GM12874 (cell line): Measurements from ENCODE around the gene L3MBTL4.

ENCODE experiments used
- TF ChIP-seq, protein P1 (sequence below): IDR thresholded peaks from 2 replicates; pipeline ENCODE4 v1.5.1; 2011; ENCODE audit warnings: low read depth, mild to moderate bottlenecking, control low read depth, low read length, moderate library complexity; ENCODE audit not compliant: insufficient read depth

Gene L3MBTL4

DNA sequence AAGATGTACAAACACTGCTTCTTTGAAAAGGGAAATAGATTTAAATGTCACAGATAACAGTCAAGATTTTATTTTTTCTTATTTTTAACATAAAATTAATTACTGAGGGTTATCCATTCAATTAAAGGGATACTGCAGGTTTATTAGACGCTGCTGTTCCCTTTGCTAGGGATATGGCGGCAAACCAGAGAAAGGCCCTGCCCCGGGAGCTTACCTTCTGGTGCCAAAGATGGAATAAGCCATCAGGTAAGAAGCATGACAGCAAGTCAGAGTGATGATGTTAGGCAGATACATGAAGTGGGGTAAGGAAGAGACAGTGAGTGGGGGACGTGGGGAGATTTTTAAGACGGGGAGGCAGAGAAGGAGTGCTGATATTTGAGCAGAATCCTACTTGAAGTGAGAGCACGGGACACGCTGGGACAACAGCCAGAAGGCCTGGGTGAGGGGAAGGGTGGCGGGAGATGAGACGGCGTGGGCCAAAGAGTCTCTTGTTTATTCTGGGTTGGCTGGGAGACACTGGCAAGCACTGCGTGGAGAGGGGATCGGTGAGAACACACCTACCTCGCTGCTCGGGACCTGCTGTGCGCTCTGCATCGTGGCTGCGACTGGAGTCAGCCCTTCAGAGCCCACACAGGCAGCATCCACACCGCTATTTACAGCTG lies 268.9 kb downstream of the L3MBTL4 start:
- TF ChIP-seq, protein P1, sequence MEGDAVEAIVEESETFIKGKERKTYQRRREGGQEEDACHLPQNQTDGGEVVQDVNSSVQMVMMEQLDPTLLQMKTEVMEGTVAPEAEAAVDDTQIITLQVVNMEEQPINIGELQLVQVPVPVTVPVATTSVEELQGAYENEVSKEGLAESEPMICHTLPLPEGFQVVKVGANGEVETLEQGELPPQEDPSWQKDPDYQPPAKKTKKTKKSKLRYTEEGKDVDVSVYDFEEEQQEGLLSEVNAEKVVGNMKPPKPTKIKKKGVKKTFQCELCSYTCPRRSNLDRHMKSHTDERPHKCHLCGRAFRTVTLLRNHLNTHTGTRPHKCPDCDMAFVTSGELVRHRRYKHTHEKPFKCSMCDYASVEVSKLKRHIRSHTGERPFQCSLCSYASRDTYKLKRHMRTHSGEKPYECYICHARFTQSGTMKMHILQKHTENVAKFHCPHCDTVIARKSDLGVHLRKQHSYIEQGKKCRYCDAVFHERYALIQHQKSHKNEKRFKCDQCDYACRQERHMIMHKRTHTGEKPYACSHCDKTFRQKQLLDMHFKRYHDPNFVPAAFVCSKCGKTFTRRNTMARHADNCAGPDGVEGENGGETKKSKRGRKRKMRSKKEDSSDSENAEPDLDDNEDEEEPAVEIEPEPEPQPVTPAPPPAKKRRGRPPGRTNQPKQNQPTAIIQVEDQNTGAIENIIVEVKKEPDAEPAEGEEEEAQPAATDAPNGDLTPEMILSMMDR: no peak

DNA sequence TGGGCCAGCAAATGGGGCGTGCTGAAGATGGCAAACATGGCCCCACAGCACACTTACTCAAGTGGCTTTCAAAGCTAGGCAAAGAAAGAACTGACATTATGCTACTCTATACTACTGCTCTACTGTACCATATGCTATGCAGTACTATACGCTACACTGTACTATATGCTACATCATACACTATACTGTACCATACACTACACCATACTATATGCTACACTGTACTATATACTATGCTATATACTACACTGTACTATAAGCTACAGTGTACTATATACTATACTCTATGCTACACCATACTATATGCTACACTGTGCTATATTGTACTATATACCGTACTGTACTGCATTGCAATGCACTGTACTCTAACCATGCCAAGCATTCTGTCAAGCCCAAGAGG lies 275.7 kb downstream of the L3MBTL4 start:
- TF ChIP-seq, protein P1: no peak

DNA sequence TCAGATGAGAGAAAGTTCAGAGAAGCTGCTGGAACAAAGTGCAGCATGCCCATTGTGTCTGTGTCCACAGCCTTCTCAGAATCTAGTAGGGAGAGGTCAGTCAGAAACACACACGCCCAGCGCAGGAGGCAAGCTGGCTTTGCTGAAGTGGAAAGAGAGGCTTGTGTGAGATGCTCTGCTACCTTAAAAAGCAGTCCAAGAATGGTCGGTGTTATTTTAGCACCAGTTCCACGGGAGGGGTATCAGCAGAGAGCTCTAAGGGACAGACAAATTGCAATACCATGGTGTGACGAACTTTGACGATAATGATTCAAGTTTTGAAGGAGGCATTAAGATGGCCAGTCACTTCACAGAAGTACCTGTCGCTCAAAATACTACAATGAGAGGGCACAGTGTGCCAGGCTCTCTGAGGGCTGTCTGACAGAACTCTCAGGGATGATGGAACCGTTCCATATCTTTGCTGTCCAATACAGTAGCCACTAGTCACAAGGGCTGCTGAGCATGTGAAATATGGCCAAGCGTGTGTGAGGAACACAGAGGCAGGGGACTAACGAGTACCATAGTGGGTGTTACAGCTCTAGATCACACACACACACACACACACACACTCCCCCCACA lies 281.9 kb downstream of the L3MBTL4 start:
- TF ChIP-seq, protein P1: no peak

DNA sequence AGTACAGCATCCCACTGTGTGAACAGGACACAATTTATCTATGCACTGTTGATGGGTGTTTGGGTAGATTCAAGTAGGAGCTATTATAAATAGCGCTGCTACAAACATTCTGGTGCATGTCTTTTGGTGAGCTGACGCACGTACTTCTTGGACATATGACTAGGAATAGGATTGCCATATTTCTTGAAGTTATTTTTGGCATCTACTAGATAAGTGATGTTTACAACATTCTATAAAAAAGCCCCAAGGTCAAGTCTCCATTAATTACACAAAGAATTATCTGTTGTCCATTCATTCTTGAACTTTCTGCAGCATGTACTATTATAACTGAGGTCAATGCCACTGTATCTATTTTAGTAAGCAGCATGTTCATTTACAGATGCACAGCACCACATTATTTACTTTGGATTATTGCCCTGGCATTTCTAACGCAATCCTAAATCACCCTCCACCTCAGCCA lies 293.9 kb downstream of the L3MBTL4 start:
- TF ChIP-seq, protein P1: no peak

DNA sequence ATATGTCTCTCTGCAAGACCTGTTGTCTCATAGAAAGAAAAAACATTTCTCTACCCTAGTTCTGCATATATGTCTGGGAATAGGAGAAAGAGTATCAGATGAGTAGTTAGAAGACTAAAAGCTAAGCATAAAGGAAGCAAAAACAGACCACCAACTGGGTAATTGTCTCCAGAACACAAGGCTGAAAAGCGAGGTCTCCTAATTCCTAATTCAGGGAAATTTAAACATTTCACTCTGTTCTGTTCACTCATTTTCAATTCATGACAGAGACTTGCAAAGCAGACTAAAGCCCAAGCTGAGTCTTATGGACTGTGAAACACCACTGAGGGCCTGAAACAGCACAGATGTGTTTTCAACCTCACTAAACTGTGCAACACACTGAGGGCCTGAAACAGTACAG lies 294.9 kb downstream of the L3MBTL4 start:
- TF ChIP-seq, protein P1: no peak

DNA sequence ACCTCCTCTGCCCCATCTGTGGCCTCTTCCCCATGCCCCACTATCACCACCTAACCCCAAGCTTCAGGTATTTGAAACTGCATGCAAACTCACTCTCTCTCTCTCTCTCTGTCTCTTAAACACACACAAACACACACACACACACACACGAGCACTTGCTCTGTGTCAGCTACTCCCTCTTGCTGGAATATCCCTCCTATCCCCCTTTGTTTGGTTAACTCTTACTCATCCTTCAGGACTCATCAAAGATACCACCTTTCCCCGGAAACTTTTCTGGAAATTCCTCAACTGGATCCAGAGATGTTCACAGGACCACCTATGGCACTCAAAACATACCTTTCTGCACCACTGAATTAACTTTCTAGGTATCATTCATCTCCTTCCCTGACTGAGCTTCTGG lies 296.6 kb downstream of the L3MBTL4 start:
- TF ChIP-seq, protein P1: no peak

DNA sequence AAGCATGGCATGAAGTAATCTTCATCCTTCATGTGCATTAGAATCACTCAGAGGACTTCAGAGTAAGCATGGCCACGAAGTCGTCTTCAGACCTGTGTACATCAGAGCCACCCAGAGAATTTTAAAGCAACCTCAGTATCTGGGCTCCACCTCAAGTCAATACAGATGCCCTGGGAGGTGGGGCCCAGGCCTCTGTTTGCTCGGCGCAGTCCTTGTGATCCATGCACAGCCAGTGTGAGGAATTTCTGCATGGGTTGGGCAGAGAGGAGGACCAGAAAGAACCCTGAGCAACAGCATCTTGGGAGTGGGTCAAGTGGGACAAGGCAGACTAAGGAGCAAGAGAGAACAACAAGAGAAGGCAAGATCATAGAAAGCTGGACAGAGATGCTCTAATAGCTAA lies 299.0 kb downstream of the L3MBTL4 start:
- TF ChIP-seq, protein P1: no peak
